GM19351 (cell line): Measurements from ENCODE around the gene C19orf81.
"Not testable (repeated sequence)": the region's sequence is repeated elsewhere in the genome, so short reads cannot be mapped to it uniquely, and the experiment has no call there.

ENCODE experiments used
- ATAC-seq: cut with Tn5 transposase; IDR thresholded peaks from one replicate; pipeline ENCODE4 v1.9.1; 2021; ENCODE audit warnings: mild to moderate bottlenecking, moderate library complexity; ENCODE audit not compliant: unreplicated experiment

The C19orf81 gene

GRCh38 chr19:50649433-50650391, at the start of gene C19orf81:
Gene C19orf81, plus strand, starts transcription at chr19:50649445. Its CDS starts 0 bp downstream, at chr19:50649445.
- ATAC-seq: no peak

GRCh38 chr19:50601407-50602088, 47.7 kb upstream of the C19orf81 start:
- ATAC-seq: no peak

GRCh38 chr19:50602089-50602422, 47.2 kb upstream of the C19orf81 start:
- ATAC-seq: no peak

DNA sequence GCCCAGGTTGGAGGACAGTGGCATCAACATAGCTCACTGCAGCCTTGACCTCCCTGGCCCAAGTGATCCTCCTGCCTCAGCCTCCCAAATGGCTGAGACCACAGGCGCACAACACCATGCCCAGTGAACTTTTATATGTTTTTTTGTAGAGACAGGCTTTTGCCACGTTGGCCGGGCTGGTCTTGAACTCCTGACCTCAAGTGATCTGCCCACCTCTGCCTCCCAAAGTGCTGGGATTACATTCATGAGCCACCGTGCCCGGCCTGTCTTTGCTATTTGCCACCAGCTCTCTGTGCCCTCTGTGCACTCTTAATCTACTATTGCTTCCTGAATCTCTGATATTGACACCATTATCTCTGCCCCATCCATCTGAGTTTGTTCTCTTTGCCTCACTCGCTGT, 46.7 kb upstream of the C19orf81 start:
- ATAC-seq: no peak

DNA sequence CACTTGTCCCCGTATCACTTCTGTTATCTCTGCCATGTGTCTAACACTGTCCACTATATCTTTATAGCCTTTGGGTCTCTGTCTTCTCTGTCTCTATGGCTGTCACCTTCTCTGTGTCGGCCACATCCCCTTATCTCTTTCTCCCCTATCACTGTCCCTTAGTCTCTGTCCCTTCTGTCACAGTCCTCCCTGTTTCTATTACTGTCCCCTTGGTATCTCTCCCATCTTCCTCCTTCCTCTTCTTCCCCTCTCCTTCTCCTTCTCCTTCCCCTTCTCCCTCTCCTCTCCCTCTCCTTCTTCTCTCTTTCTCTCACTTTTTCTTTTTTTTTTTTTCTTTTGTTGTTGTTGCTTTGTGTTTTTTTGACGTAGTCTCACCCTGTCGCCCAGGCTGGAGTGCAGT, 46.3 kb upstream of the C19orf81 start:
- ATAC-seq: no peak

DNA sequence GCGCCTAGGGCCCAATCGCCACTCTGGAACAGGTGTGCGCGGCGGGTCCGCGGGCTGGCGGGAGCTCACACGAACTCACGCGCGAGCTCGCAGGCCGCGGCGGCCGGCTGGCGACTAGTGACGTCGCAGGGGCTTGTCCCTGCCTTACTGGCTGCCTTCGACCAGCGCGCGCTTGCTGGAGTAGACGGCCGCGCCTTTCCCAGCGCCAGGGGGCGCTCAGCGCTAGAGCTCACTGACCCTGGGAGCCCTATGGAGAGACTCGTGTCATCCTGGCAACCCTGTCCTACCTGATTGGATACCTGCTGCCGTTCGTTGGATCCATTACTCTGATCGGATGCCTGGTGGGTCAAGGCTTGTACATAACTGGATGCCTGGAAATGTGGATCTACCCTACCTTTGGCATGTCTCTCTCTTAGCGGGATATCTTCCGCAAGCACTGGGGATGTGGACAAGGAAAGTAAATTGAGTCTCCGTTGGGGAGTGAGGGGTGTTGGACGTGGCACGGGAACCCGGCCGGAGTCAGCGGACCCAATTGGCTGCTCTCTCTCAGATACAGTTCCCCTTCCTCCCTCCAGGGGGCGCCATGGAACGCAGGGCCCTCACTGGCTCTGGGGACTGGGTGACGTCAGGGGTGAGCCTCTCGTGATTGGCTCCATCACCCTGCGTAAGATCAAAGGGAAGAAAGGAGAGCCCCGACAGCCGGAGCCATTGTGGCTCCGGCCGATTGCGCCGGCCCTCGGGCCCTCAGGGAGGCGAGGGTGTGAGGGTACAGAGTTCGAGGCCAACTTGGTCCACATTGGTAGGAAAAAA, 44.8 kb upstream of the C19orf81 start:
- ATAC-seq: not testable (repeated sequence)

DNA sequence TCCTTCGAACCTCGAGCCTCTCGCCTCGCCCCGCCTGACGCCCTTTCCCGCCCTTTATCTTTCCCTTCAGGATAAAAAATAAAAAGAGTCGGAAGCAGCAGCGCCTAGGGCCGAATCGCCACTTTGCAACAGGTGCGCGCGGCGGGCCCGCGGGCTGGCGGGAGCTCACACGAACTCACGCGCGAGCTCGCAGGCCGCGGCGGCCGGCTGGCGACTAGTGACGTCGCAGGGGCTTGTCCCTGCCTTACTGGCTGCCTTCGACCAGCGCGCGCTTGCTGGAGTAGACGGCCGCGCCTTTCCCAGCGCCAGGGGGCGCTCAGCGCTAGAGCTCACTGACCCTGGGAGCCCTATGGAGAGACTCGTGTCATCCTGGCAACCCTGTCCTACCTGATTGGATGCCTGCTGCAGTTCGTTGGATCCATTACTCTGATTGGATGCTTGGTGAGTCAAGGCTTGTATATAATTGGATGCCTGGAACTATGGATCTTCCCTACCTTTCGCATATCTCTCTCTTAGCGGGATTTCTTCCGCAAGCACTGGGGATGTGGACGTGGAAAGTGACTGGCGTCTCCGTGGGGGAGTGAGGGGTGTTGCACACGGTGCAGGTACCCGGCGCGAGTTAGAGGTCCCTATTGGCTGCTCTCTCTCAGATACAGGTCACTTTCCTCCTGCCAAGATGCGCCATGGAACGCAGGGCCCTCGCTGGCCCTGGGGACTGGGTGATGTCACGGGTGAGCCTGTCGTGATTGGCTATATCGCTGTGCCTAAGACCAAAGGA, 43.0 kb upstream of the C19orf81 start:
- ATAC-seq: not testable (repeated sequence)

- ATAC-seq: no peak
Observed at GRCh38 chr19:50607388-50607787, 41.9 kb upstream of the C19orf81 start.

GRCh38 chr19:50607874-50608785, 41.1 kb upstream of the C19orf81 start:
- ATAC-seq: no peak

GRCh38 chr19:50612504-50613404, 36.5 kb upstream of the C19orf81 start:
- ATAC-seq: not testable (repeated sequence)

GRCh38 chr19:50618379-50618778, 30.9 kb upstream of the C19orf81 start:
- ATAC-seq: not testable (repeated sequence)

DNA sequence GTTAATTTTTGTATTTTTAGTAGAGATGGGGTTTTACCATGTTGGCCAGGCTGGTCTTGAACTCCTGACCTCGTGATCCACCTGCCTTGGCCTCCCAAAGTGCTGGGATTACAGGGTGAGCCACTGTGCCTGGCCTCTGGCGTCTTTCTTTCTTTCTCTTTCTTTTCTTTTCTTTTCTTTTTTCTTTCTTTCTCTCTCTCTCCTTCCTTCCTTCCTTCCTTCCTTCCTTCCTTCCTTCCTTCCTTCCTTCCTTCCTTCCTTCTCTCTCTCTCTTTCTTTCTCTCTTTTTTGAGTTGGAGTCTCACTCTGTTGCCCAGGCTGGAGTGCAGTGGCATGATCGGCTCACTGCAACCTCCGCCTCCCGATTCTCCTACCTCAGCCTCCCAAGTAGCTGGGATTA, 30.1 kb upstream of the C19orf81 start:
- not testable (repeated sequence) for ATAC-seq

DNA sequence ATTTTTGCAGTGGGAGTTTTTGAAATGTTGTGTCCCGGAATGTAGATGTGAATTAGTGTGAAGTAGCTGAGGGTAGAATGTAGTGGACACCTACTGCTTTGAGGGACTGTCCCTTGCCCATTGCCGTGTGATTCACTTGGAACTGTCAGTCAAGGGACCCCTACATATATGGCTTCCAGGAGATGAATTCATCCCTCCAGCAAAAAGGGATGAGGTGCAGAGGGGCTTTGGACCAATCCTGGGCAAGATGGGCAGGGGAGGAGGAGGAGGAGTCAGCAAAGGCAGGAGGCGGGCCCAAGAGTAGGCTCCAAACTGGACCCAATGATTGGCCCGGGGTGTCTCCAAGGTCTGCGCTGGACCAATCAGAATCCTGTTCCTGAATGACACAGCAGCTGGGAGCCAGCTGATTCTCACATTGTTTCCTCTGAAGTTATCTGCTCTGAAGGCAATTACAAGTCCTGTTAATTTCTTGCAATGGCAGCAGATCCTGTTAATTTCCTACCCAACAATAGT, 28.8 kb upstream of the C19orf81 start:
- ATAC-seq: not testable (repeated sequence)

DNA sequence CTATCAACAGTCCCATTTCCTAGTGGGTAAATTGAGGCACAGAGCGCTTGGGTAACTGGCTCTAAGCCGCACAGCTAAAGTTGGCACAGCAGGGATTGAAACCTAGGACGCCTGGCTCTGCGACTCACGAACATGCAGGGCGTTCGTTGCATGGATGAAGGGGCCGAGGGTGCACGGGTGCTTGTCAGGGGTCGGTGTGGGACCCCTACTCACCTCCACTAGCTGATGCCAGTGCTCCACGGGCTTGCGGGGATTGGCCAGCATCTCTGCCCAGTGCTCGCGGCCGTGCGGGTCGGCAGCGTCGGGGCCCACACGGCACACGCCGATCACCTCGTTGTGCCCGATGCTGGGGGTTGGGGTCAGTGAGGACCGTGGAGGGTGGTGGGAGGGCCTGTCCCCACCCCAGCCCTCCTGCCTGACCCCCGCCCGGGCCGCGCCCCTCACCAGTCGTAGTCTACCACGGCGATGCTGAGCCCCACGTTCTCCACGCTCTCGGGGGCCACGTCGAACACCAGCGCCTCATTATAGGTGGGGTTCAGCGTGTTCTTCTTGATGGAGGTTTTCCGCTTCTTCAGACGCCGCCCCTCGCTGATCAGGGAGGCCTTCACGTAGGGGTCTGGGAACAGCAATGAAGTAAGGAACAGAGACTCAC, 24.2 kb upstream of the C19orf81 start:
- no peak for ATAC-seq

DNA sequence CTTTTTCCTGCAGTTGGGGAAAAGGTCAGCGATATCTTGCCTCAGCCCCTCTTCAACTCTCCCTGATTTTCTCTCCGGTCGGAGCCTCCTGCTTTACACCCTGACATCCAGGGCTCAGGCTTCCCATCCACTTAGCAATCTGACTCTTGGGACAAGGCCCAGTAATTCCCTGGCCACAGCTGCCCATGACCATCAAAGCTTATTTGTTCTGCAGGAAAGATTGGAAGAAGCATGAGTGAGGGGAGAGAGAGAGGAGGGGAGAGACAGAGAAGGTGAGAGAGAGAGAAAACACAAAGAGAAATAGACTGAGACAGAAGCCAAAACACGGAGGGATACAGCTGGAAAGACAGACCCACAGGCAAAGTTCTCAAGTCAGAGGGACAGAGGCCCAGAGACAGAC, 23.2 kb upstream of the C19orf81 start:
- no peak for ATAC-seq

GRCh38 chr19:50626795-50627194, 22.4 kb upstream of the C19orf81 start:
- no peak for ATAC-seq

- no peak for ATAC-seq
Observed at GRCh38 chr19:50628146-50628545, 21.1 kb upstream of the C19orf81 start.

- no peak for ATAC-seq
Observed at GRCh38 chr19:50628551-50628950, 20.7 kb upstream of the C19orf81 start.
